K562 (cell line): ENCODE data around the gene COX4I2. TPM values are rescaled to one million over a fixed set of nuclear protein-coding genes. Genes with fewer than 3 reads are reported as not detected.

Experiments
- ATAC-seq: fragments of 200-7000 bp; cut with Tn5 transposase; 3 replicates; pipeline ENCODE4 v1.9.1; 2020; ENCODE audit warnings: moderate library complexity
- BruUV-seq: library from RNA; stranded (reverse); fragments of 400-500 nt; replicated peaks from 2 replicates; lab custom pipeline; 2021; lab: Mats Ljungman, UMichigan
- CTCF ChIA-PET: fragments of 300-600 bp; formaldehyde crosslinking; extraction: SDS; loops from one replicate; lab custom pipeline; 2021; ENCODE audit warnings: low intra/inter-chr PET ratio; lab: Yijun Ruan, JAX
- POLR2A ChIA-PET: fragments of 300-600, 350-650 bp; sonication (Branson Sonifier 250); formaldehyde crosslinking; extraction: SDS; loops from one replicate; lab custom pipeline; 2021; ENCODE audit warnings: antibody characterized with exemption, inconsistent platforms; lab: Yijun Ruan, JAX
- DNase-seq, 4 experiments: peaks; one replicate each; pipeline versions ENCODE4 v3.0.0 to v3.0.0-alpha.2; 2011 to 2018; ENCODE audit warnings: low spot score in 3 of 4, mixed read lengths in 3 of 4; ENCODE audit errors: extremely low read depth in 1 of 4
- FAIRE-seq: peaks from 2 replicates; lab custom pipeline; 2011; peaks lifted over from hg19 to GRCh38; lab: Jason Lieb, UNC
- H2AFZ ChIP-seq: 2 replicates; pipeline ENCODE4 v1.6.0; 2011; ENCODE audit warnings: low read depth, low read length, control low read depth, inconsistent platforms
- H3K27ac ChIP-seq: fragments of 200-600 bp; 3 replicates; pipeline ENCODE4 v1.8.0; 2011; ENCODE audit warnings: low read depth, mild to moderate bottlenecking, control low read depth, inconsistent platforms, low read length, moderate library complexity, mixed read lengths; ENCODE audit errors: extremely low read depth
- H3K27me3 ChIP-seq, 2 experiments: fragments of 300-600 bp in 1 of 2; 2 replicates in 1 of 2; 3 replicates in 1 of 2; pipeline versions ENCODE4 v1.6.0 to v1.8.0; 2011; ENCODE audit warnings: inconsistent platforms in 2 of 2, low read length in 2 of 2, mild to moderate bottlenecking in 1 of 2, mixed read lengths in 1 of 2, moderate library complexity in 1 of 2; ENCODE audit not compliant: control insufficient read depth in 2 of 2, insufficient read depth in 2 of 2
- H3K36me3 ChIP-seq: fragments of 300-600 bp; 3 replicates; pipeline ENCODE4 v1.8.0; 2011; ENCODE audit warnings: mild to moderate bottlenecking, low read length, inconsistent platforms; ENCODE audit not compliant: control insufficient read depth, insufficient read depth
- H3K4me1 ChIP-seq, 2 experiments: fragments of 200-600 bp in 1 of 2; replicated peaks in 1 of 2; 2 replicates in 1 of 2; 3 replicates in 1 of 2; pipeline versions ENCODE4 v1.5.1 to v1.8.0; 2011; ENCODE audit warnings: inconsistent platforms in 2 of 2, low read length in 2 of 2, mild to moderate bottlenecking in 1 of 2, mixed read lengths in 1 of 2, moderate library complexity in 1 of 2; ENCODE audit not compliant: control insufficient read depth in 2 of 2, insufficient read depth in 2 of 2
- H3K4me2 ChIP-seq: 2 replicates; pipeline ENCODE4 v1.6.1; 2011; ENCODE audit warnings: low read length, control low read depth, inconsistent platforms, mixed read lengths; ENCODE audit not compliant: insufficient read depth
- H3K4me3 ChIP-seq: fragments of 200-600 bp; sonication (generic), shearing (Covaris generic); 2 replicates; pipeline ENCODE4 v1.5.1; 2016; ENCODE audit warnings: control low read depth, inconsistent platforms
- H3K79me2 ChIP-seq: fragments of 200-600 bp; 3 replicates; pipeline ENCODE4 v1.8.0; 2011; ENCODE audit warnings: low read length, inconsistent platforms; ENCODE audit not compliant: control insufficient read depth, insufficient read depth
- H3K9ac ChIP-seq, 2 experiments: 2 replicates each; pipeline versions ENCODE4 v1.6.0 to v1.6.1; 2011; ENCODE audit warnings: low read depth in 2 of 2, low read length in 2 of 2, control low read depth in 1 of 2, inconsistent platforms in 1 of 2, mild to moderate bottlenecking in 1 of 2, mixed read lengths in 1 of 2; ENCODE audit not compliant: insufficient read depth in 1 of 2
- H3K9me1 ChIP-seq: one replicate; pipeline ENCODE4 v1.6.0; 2011; ENCODE audit warnings: inconsistent platforms, mild to moderate bottlenecking, low read length, moderate library complexity; ENCODE audit not compliant: control insufficient read depth, insufficient read depth
- H3K9me3 ChIP-seq: replicated peaks from 2 replicates; pipeline ENCODE4 v1.5.1; 2011; ENCODE audit warnings: low read depth, low read length, inconsistent platforms; ENCODE audit not compliant: control insufficient read depth, insufficient read depth
- H4K20me1 ChIP-seq: replicated peaks from 2 replicates; pipeline ENCODE4 v1.6.1; 2011; ENCODE audit warnings: low read length, inconsistent platforms, mixed read lengths; ENCODE audit not compliant: control insufficient read depth, insufficient read depth
- CHD2 ChIP-seq: IDR thresholded peaks from 2 replicates; pipeline ENCODE4 v1.6.1; 2011; ENCODE audit warnings: low read depth, low read length
- CXXC5 ChIP-seq: fragments of 250-450 bp; sonication (Bioruptor Pico); IDR thresholded peaks from 2 replicates; pipeline ENCODE4 v1.8.0; 2022; ENCODE audit warnings: inconsistent platforms, mild to moderate bottlenecking, moderate library complexity
- DACH1 ChIP-seq: fragments of 450-650 bp; IDR thresholded peaks from 2 replicates; pipeline ENCODE4 v1.6.1; 2018; ENCODE audit not compliant: partially characterized antibody
- GABPA ChIP-seq: fragments of 200-800 bp; sonication (Bioruptor generic); conservative IDR thresholded peaks from 2 replicates; pipeline ENCODE4 v1.6.1; 2016; ENCODE audit warnings: low read depth, missing genetic modification characterization, missing compliant biosample characterization
- NCOA2 ChIP-seq, 2 experiments: fragments of 450-650 bp; IDR thresholded peaks; 2 replicates each; pipeline ENCODE4 v1.6.1; 2018; ENCODE audit warnings: mild to moderate bottlenecking in 2 of 2, moderate library complexity in 1 of 2; ENCODE audit not compliant: partially characterized antibody in 2 of 2
- NR3C1 ChIP-seq: sonication (generic); formaldehyde crosslinking; IDR thresholded peaks from 2 replicates; pipeline ENCODE4 v1.8.1; 2022; ENCODE audit warnings: missing genetic modification reagents
- SAP30 ChIP-seq: fragments of 200-600 bp; sonication (generic); IDR thresholded peaks from 2 replicates; pipeline ENCODE4 v1.6.1; 2012; ENCODE audit warnings: borderline replicate concordance, low read depth, mild to moderate bottlenecking, moderate library complexity, low read length, control low read depth, inconsistent platforms; ENCODE audit not compliant: insufficient read depth, poor library complexity, severe bottlenecking
- ZNF282 ChIP-seq: sonication (generic); formaldehyde crosslinking; IDR thresholded peaks from 2 replicates; pipeline ENCODE4 v1.8.1; 2023; ENCODE audit warnings: missing genetic modification reagents
- ZNF644 ChIP-seq: fragments of 200-800 bp; sonication (Bioruptor generic); IDR thresholded peaks from 2 replicates; pipeline ENCODE4 v1.6.1; 2016; ENCODE audit warnings: low read depth, missing genetic modification characterization, missing compliant biosample characterization
- WGBS: fragments of 100-300 bp; shearing (Covaris generic); methylation state at CpG from one replicate; pipeline ENCODE4 v1.1.6; 2016; ENCODE audit warnings: low coverage, mixed read lengths; ENCODE audit not compliant: insufficient coverage; ENCODE audit errors: missing lambda C conversion rate; 5-methylcytosine and 5-hydroxymethylcytosine counted together
- in situ Hi-C: fragments of 300-500 bp; cut with MboI; formaldehyde crosslinking; loops from 4 replicates; pipeline ENCODE4 v1.15.0; 2018; ENCODE audit warnings: inconsistent platforms, mixed read lengths
- intact Hi-C: fragments of 100-400 bp; cut with micrococcal nuclease; formaldehyde crosslinking; loops from 2 replicates; pipeline ENCODE4 v1.14.2; 2022
- polyA plus RNA-seq, 8 experiments: library from polyadenylated mRNA; depleted of rRNA in 4 of 8; stranded (reverse) in 5 of 8; unstranded in 3 of 8; fragments of >200 nt; fragmentation: Nextera tagmentation in 2 of 8; fragmentation: Illumina TruSeq in 1 of 8; extraction: Ambion mirVana in 2 of 8; extraction: Trizol in 1 of 8; gene quantifications; 2 replicates each; pipeline versions ENCODE4 v1.2.1 to v1.2.3, GENCODE V29; 2011 to 2014; ENCODE audit warnings: inconsistent platforms in 1 of 8, missing spikeins in 1 of 8
- total RNA-seq, 7 experiments: library from RNA; depleted of rRNA in 6 of 7; stranded (reverse); fragments of >200 nt in 6 of 7; fragmentation: Illumina TruSeq in 2 of 7; extraction: Trizol in 2 of 7; gene quantifications; 2 replicates each; pipeline versions ENCODE4 v1.2.1 to v1.2.3, GENCODE V29; 2011 to 2021; ENCODE audit warnings: low replicate concordance in 1 of 7
- TF ChIP-seq, protein P1 (sequence below): fragments of 450-650 bp; formaldehyde crosslinking; IDR thresholded peaks from 2 replicates; pipeline ENCODE4 v1.4.0; 2020; ENCODE audit warnings: mild to moderate bottlenecking, moderate library complexity
- TF ChIP-seq, protein P2 (sequence below): IDR thresholded peaks from 3 replicates; pipeline ENCODE4 v1.6.1; 2011; ENCODE audit warnings: borderline replicate concordance, mild to moderate bottlenecking; ENCODE audit not compliant: insufficient read length, insufficient read depth
- TF ChIP-seq, protein P3 (sequence below): fragments of 450-650 bp; IDR thresholded peaks from 2 replicates; pipeline ENCODE4 v1.6.1; 2017; ENCODE audit warnings: antibody characterized with exemption, mild to moderate bottlenecking
- TF ChIP-seq, protein P4 (sequence below): fragments of 250-450 bp; sonication (Bioruptor Pico); IDR thresholded peaks from 2 replicates; pipeline ENCODE4 v1.6.1; 2021; ENCODE audit warnings: mild to moderate bottlenecking

The COX4I2 gene
- total and polyA plus RNA-seq, 9 of the 15 experiments (the other 6 are each of a cell fraction or from before 2014, with no cell fraction given), result not detected

DNA sequence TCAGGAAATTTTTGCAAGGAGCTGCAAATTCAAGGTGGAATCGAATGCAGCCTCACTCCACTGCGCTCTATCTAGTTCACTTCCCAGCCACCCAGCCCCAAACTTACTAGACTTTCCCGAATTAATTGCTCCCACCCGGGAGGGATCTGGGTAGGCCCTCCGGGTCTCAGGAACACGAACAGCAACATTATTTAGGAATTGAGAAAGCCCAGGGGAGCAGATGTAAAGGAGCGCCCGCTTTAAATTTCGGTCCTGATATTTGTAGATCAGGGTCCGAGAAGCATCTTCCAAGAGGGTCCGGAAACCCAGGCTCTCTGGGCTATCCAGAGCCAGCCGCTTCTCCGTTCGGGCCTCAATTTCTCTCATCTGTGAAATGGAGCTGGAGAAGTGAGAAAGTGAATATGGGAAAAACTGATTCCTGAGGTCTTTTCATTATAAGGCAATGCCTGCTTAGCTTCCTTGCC is 33.1 kb upstream of the COX4I2 start:
- Histone ChIP-seq H3K27ac (peak overlapping the region; percentile 85), H3K79me2 (peaks cover 35% of the 10 kb centered on the region), H3K36me3 (peaks cover 14% of the 10 kb centered on the region; the same call in 1 of the 3 replicates), H3K9ac (peak overlapping the region; percentile 88 to 99), H2AFZ (peak overlapping the region; percentile 91), H3K27me3 (no peaks in the 10 kb centered on the region), H3K9me1 (no peaks in the 10 kb centered on the region), H4K20me1 (no peaks in the 10 kb centered on the region; the same call in 1 of the 2 replicates), H3K9me3 (no peaks in the 10 kb centered on the region), H3K4me1 (peaks cover 24 to 52% of the 10 kb centered on the region in 2 experiments; a peak in 4 of 5 replicates), H3K4me3 (peak overlapping the region; percentile 94), H3K4me2 (peak overlapping the region; percentile 98)
- 1% methylated on average over 14 of the region's 14 CpGs for WGBS
- TSS peak; percentile 98 for BruUV-seq
- in situ Hi-C loops, result no loop called here
- ChIA-PET POLR2A (interaction anchor here (0.5 to 7.6 kb wide), 27 partner anchors 8 to 131 kb away, joined by 3 to 107 read pairs (median 5); partner anchors contain the start of genes BCL2L1 and HM13), CTCF (interaction anchor here (1.2 kb wide), 1 partner anchor 31 kb away, joined by 3 read pairs; no protein-coding TSS in a partner anchor)
- intact Hi-C loops, result loop anchor here (1.0 kb wide), 1 partner anchor 31 kb away; no protein-coding TSS in a partner anchor
- ATAC-seq (no peak), FAIRE-seq (no peak), DNase-seq (no peak)
- TF ChIP-seq, protein P1, sequence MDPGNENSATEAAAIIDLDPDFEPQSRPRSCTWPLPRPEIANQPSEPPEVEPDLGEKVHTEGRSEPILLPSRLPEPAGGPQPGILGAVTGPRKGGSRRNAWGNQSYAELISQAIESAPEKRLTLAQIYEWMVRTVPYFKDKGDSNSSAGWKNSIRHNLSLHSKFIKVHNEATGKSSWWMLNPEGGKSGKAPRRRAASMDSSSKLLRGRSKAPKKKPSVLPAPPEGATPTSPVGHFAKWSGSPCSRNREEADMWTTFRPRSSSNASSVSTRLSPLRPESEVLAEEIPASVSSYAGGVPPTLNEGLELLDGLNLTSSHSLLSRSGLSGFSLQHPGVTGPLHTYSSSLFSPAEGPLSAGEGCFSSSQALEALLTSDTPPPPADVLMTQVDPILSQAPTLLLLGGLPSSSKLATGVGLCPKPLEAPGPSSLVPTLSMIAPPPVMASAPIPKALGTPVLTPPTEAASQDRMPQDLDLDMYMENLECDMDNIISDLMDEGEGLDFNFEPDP (CRISPR knock-in tag), result no peak
- TF ChIP-seq DACH1 (no peak), NCOA2 (IDR thresholded peaks at IDR 0.05; ENCODE audit: partially characterized antibody in 2 of 2) (no peak), CHD2 (no peak), ZNF282 (CRISPR knock-in tag) (no peak), SAP30 (no peak), GABPA (no peak), ZNF644 (no peak), NR3C1 (CRISPR knock-in tag) (no peak), CXXC5 (CRISPR knock-in tag) (no peak)
- TF ChIP-seq, protein P2, sequence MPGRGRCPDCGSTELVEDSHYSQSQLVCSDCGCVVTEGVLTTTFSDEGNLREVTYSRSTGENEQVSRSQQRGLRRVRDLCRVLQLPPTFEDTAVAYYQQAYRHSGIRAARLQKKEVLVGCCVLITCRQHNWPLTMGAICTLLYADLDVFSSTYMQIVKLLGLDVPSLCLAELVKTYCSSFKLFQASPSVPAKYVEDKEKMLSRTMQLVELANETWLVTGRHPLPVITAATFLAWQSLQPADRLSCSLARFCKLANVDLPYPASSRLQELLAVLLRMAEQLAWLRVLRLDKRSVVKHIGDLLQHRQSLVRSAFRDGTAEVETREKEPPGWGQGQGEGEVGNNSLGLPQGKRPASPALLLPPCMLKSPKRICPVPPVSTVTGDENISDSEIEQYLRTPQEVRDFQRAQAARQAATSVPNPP, result no peak
- TF ChIP-seq, protein P3, sequence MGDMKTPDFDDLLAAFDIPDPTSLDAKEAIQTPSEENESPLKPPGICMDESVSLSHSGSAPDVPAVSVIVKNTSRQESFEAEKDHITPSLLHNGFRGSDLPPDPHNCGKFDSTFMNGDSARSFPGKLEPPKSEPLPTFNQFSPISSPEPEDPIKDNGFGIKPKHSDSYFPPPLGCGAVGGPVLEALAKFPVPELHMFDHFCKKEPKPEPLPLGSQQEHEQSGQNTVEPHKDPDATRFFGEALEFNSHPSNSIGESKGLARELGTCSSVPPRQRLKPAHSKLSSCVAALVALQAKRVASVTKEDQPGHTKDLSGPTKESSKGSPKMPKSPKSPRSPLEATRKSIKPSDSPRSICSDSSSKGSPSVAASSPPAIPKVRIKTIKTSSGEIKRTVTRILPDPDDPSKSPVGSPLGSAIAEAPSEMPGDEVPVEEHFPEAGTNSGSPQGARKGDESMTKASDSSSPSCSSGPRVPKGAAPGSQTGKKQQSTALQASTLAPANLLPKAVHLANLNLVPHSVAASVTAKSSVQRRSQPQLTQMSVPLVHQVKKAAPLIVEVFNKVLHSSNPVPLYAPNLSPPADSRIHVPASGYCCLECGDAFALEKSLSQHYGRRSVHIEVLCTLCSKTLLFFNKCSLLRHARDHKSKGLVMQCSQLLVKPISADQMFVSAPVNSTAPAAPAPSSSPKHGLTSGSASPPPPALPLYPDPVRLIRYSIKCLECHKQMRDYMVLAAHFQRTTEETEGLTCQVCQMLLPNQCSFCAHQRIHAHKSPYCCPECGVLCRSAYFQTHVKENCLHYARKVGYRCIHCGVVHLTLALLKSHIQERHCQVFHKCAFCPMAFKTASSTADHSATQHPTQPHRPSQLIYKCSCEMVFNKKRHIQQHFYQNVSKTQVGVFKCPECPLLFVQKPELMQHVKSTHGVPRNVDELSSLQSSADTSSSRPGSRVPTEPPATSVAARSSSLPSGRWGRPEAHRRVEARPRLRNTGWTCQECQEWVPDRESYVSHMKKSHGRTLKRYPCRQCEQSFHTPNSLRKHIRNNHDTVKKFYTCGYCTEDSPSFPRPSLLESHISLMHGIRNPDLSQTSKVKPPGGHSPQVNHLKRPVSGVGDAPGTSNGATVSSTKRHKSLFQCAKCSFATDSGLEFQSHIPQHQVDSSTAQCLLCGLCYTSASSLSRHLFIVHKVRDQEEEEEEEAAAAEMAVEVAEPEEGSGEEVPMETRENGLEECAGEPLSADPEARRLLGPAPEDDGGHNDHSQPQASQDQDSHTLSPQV, result 0 out of 2 replicates have a peak, but pooled peaks have one; percentile 11
- TF ChIP-seq, protein P4, sequence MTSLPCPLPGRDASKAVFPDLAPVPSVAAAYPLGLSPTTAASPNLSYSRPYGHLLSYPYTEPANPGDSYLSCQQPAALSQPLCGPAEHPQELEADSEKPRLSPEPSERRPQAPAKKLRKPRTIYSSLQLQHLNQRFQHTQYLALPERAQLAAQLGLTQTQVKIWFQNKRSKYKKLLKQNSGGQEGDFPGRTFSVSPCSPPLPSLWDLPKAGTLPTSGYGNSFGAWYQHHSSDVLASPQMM (CRISPR knock-in tag), result no peak
